ENCODE results near the gene ZNF385D. TPM values are rescaled to one million over a fixed set of nuclear protein-coding genes. Genes with fewer than 3 reads are reported as not detected.

ZNF385D gene
- total RNA-seq, 1 experiment from 2014 or later: not detected

DNA sequence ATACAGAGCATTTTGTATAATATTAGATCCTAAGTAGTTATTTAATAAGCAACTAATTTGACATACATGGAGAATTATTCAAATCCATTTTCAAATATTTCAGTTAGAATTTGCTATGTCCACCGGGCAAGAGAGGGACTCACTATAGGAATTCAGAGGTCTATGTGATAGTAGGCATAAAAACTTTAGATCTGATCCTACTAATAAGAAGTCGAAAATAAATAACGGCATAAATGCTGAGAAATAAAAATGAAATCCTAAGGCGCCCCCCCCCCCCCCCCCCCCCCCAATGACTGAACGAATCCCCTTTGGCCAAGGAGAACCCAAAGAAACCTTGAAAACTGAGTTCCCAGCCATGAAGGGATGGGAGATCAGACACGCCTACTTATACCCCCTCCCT lies 80.6 kb downstream of the ZNF385D start:
- no peak for DNase-seq (ENCODE audit: low read depth)

DNA sequence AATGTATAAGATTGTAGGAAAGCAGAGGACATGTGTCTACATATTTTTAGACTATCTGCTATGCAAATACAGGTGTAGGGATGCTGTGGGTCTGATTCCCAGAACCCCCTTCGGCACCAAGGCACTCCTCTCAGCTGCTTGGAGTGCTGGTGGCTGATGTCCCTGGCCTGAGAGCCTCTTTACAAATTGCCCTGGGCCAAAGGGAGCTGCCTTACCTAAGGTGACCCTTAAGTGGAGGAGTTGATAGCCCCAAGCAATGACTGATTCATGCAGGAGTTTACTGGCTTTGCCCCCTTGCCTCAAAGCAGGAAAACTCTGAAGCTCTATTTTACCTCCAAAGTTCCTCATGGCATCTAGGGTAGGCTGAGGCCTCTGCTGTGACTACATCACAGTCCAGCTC lies 83.0 kb downstream of the ZNF385D start:
- DNase-seq (ENCODE audit: low read depth): no peak

DNA sequence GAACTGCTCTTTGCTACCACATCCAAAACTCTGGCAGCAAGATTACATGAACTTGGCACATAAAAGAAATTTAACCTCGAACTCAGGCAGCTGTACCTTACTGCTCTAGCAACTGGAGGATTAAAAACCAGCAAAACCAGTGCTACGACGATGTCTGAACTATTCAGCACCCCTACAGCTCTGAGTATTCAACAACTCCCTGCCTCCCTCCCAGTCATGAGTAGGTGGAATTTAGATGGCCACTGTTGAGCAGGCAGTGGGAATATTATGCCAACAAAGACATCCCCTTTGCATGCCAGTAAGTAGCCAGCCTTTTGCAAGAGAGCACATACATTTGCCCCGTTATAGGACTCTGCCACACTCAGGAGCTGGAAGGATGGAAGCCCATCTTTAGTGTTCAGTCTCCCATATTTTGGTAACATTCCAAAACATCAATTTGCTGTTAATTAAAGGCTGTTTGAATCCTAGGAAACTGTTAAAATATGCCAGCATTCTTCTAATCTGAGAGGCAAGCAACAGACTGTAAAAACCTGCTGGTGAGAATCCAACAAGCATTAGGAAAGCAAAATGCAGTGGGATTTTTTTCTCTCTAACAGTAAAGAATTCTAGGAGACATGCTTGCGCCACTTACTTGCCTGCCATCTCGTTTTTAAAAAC lies 85.4 kb downstream of the ZNF385D start:
- no peak for DNase-seq (ENCODE audit: low read depth)

DNA sequence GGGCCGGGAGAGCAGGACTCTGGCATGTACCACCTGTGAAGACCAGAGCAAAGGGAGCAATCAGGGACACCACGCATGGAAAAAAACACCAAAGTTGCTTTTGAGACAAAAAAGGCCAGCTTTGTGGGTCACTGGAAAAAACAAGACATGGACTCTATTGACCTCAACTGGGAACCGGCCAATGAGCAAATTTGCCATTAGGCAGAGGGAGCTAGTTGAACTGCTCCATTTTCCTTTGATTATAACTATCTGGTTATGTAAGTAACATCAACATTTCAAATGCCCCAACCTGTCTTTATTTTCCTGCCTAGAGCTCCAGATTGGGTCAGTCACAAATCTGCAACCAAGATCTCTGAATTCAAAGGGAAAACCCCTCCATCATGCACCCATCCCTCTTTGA lies 86.0 kb downstream of the ZNF385D start:
- no peak for DNase-seq (ENCODE audit: low read depth)

DNA sequence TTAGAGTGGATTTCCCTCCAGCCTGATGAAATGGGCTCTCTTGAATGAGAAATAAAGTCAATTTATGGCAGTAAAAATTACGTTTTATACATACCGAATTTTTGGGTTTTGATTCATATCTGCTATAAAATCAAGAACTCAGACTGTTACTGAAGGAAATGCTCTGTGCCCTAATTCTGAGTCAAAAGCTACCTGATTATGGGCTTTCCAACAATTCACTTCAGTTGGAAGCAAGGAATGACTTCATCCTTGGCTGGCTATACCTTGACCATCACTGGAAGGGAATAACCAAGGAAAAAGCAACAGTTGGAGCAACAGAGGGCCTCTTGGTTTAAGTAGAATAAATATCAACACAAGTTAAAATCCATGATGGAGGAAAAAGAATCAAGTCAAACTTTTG lies 88.6 kb downstream of the ZNF385D start:
- no peak for DNase-seq (ENCODE audit: low read depth)

DNA sequence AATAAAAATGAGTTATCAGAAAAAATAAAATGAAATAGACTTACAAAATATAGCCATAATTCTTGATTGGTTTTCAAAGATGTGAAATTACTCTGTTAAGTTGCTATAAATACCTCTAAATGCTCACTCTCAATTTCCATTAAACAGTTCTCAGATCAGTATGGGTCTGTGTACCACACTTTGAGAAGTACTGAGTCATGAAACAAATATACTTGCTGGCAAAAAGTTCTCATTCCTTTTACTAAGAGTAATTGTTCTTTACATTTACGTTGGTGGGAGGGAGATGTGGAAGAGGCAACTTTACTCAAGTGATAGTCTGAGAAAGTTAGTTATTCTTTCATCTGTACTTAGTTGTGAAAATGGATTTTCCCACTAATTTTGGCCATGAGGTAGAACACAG lies 96.3 kb downstream of the ZNF385D start:
- no peak for DNase-seq (ENCODE audit: low read depth)

DNA sequence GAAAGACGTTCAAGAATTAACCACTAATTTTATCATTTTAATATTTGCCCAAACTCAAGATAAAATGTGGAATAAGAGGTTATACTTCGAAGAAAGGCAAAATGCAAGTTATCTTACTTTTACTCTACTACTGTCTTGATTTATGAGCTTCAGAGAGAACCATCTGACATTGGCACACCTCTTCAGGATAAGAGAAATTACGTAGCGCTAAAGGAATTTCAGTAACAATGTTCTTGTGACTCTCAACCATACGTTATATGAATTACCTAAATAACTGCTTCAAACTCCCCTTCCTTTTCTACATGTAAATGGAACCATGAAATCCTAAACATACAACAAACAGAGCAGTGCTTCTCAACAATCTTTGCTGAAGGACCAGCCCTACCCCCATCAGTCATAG lies 96.8 kb downstream of the ZNF385D start:
- no peak for DNase-seq (ENCODE audit: low read depth)

DNA sequence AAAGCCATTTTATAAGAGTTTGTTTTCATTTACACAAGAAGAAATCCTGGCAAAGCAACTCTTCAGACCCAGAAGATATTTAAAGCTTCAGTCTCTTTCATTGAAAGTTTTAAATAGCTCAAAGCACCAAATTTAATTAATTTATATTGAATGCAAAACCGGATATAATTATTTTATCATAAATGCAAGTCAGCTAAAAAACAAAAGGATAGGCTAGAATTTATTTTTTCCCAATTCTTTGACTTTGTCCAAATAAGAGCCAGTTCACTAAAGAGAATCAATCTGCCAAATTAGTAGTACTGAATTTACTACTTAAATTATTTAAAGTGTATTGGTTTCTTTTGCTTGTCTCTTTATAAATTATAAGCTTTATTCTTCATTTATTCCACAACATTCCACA lies 101.5 kb downstream of the ZNF385D start:
- DNase-seq (ENCODE audit: low read depth): no peak

DNA sequence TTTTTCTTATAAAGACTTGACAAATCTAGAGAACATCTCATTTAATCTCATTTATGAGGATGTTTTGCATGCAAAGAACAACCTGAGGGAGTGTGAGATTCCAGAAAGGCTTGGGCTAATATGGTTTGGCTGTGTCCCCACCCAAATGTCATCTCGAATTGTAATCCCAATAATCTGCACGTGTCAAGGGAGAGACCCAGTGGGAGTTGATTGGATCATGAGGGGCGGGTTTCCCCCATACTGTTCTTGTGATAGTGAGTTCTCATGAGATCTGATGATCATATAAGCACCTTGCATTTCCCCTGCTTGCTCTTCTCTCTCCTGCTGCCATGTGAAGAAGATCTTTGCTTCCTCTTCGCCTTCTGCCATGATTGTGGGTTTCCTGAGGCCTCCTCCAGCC lies 103.0 kb downstream of the ZNF385D start:
- no peak for DNase-seq (ENCODE audit: low read depth)

DNA sequence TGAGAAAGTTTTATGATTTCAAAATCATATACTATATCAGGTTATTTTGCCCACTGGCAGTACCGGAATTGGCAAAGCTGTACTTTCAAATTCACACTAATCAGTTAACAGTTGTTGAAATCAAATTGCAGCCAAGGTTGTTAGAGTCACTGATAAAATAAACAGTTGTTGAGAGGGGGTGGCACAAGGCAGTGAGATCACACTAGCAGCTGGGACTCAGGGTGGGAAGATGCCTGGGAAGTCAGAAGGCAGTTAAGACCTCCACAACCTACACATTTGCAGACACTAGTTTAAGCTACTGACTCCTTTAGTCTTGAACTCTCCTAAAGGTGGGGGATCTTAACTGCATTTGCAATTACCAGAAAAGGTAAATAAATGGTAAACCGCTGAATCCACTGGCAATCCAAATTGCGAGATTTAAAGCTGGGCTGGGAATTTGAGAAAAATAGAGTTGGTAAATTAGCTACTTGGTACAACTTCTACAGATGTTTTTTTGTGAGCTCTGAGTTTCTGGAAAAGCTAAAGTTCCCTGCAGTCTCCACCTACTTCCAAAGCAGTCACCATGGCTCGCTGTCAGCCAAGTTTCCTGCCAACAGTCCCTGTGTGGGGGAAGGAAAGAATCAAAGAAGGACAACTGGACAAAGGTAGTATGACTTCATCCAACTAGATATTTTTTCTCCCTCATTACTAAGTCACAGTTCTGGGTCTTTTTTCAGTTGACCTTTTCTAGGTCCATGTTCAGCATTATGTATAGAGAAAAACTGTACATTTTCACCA lies 105.7 kb downstream of the ZNF385D start:
- no peak for DNase-seq (ENCODE audit: low read depth)

DNA sequence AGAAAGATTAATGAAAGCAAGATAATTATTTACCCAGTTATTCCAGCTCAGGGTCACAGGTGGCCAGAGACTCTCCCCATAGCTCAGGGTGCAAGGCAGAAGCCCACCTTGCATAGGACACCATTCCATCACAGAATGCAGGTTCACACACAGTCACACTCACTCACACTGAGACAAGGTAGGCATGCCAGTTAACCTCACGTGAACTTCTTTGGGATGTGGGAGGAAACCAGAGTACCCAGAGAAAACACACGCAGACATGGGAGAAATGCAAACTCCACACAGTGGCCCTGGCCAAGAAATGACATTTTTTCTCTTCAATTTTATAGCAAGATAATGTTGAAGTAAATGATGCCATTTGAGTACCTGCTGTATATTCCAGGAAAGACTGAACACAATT lies 106.7 kb downstream of the ZNF385D start:
- DNase-seq (ENCODE audit: low read depth): no peak

DNA sequence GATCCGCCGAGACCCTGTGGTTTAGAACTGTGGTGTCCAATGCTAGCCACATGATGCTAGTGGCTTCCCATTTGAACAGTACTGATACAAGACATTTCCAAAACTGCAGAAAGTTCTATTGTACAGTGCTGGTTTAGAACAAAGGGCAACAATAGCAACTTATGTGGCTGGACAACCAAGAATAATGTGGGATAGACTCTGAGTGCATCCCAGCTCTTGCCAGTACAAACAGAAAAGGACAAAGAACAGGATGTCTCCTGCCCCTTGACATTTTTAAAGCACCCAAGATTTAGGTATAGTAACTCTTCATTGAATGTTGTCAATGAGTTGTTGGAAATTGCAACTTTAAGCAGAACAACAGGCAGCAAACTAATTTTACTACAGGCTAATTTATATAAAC lies 107.3 kb downstream of the ZNF385D start:
- DNase-seq (ENCODE audit: low read depth): no peak

DNA sequence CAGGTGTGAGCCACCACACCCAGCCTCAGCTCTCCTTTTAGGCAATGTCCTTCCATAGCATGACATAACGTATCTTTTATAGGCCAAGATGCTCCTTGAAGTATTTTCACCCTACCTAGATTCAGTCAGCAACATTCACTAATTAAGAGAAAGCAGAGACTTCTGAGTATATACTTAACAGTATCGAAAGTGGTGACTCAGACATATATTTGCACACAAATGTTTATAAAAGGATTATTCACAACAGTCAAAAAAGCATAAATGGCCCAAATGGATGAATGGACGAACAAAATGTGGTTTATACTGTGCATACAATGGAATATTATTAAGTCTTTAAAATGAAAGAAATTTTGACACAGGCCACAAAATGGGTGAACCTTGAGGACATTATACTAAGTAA lies 108.6 kb downstream of the ZNF385D start:
- DNase-seq (ENCODE audit: low read depth): no peak

DNA sequence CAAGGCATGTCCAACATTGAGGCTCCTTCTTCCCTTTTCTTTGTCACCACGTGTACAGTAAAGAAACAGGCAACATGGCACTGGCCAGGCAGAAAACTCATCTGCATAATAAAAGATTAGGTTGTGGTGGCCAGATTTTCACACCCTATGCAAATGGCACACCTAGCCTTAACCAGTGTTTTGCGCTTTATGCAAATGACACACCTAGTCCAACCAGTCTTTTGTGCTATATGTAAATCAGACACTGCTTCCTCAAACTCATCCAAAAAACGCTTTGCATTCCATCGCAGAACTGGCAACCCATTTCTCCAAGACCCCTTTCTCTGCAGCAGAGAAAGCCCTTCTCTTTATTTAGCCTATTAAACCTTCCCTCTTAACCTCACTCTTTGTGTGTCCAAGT lies 109.1 kb downstream of the ZNF385D start:
- DNase-seq (ENCODE audit: low read depth): no peak

DNA sequence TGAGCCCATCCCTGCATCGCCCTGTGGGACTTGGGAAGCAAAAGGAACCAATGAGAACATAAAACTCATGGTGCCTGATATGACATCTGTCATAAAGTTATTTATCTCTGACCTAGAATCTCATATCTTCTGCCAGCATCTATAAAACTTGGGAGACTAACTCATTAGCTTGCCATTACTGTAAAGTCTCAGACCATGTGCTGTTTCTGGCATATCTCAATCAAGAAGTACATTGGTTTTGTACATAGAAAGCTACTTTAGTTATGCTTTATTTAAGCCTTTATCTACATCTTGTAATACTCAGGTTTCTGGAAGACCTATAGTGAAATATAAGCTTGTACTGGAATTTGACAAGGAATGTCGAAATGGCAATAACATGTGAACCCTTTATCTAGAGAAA lies 112.5 kb downstream of the ZNF385D start:
- no peak for DNase-seq (ENCODE audit: low read depth)

DNA sequence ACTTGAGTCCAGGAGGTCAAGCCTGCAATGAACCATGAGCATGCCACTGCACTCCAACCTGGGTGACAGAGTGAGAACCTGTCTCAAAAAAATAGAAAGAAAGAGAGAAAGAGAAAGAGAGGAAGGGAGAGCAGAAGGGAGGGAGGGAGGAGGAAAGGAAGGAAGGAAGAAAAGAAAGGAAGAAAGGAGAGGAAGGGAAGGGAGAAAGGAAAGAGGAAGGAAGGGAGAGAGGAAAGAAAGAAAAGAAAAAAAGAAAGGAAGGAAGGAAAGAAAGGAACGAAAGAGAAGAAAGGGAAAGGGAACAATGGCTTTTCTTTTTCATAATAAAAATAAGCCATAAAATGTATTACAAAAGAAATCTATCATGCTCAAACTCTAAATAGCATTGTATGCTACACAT lies 116.9 kb downstream of the ZNF385D start:
- no peak for DNase-seq (ENCODE audit: low read depth)

DNA sequence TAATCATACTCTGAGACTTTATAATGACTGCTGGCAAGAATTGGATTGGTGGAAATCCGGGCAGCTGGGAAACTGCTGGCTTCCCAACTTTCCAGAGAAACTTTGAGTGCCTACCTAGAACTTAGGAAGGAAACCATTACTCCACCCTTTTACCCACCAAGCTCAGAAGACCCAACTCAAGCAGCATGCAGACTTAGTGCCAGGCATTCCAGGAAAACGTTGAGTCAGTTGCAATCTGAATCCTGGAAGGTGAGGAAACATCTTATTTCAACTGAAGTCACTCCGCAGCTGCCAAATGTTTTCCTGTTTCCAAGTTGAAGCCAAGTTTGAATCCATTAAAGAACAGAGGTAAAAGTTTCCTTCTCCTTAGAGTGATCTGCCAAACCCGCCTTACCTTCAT lies 126.5 kb downstream of the ZNF385D start:
- DNase-seq (ENCODE audit: low read depth): no peak

DNA sequence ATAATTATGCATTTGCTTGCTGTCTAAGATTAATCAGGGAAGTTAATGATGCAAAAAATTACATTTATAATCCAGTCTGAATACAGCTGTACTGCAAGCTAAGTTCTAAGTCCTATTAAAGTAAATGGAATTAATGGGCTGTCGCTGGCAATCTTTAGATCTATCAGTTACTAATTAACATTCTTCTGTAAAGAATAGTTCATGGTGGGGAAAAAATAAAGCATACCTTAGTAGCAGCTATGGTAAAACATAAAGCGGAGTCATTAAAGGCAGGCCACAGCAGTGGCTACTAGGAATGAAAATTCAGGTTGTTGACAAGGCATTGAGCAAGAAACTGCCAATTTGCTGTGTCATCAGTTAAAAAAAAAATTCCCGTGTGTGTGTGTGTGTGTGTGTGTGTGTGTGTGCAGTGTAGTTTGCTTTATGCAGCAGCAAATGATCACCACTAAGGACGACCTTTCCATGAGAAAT lies 129.8 kb downstream of the ZNF385D start:
- no peak for DNase-seq (ENCODE audit: low read depth)

DNA sequence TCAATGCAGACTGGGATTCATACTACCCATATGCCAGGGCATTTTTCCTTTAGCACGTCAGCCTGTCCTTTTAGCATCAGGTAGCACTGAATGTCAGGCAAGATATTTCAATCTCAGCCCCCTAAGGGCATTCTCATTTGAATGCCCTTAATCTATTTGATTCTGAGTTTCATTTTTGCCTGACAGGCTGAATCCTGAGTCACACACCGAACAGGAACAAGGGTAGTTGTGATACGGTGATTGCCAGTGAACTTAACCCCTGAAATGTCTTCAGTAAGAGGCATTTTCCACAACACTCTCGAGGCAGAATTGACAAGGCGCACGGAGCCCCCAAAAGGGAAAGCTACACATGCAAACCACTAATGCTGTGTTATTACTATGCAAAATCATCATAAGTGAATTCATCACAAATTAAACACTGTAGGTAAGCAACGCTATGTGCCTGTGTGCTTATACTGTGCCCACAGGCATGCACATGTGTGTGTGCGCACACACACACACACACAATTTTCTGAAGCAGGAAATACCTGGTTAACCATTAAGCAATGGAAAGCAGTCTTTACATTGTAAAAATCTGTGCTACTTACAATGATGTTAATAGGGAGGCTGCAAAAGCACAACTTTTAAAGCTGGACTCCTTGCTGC lies 130.4 kb downstream of the ZNF385D start:
- DNase-seq (ENCODE audit: low read depth): no peak

DNA sequence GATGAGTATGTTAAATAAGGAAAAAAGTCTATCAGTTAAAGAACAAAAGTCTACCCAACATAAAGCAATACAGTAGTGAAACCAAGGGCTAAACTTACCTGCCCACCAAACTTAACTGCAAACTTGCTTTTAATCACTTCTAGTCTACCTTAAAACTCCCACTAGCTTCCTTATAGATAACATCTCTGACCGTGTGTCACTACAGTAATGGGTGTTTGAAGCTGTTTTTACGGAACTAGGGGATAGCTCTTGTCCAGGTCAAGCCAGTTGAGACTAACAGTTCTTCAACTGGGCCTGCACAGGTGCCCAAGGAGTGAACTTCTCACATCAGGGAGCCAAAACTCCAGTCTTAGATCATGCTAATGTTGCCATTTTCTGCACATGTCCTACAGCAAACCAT lies 132.3 kb downstream of the ZNF385D start:
- no peak for DNase-seq (ENCODE audit: low read depth)

DNA sequence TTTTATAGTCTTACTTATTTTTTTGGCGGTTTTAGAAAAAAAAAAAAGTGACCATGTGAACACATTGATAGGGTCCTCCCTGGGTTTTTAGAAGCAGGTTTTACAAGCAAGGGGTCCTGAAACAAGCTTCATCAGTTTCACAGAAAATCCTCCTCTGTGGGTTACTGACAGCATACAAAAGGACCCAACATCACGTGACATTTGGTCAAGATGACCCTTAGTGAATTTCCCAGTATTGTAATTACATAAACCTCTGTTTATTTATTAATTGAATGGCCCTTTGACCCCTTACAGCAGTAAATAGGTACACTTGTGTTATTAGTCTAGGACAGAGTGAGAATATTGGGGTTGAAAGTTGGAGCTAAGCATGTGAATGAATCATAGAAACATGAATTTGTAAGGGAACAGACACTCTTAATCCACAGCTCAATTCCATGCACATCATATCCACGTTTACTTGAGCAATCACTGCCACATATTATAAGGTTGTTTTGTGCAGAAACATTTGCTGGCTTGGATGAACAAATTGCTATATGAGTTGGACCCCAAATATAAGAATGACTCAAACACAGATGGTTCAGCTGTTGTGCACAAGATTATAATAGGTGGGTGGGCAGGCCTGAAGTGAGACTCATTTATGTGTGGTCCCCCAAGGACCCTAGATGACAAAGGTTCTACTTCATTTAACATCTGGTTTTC lies 137.5 kb downstream of the ZNF385D start:
- DNase-seq (ENCODE audit: low read depth): no peak

DNA sequence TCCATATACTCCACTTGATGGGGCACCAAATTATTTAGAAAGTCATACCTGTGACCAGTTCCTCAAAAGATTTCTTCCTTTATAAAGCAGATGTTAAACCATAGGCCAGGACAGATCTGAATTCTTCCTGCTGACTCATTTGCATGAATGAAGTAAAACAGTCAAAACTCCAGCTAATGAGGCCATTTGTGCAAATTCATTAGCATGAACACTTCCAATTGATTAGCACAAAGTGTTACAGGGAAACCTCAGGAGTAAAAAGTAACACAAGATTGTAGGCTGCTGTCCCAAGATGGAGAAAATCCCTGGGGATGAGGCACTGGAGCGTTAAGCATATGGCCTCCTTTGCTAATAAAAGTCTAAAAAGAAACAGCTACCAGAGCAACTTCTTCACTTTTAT lies 149.8 kb downstream of the ZNF385D start:
- no peak for DNase-seq (ENCODE audit: low read depth)

Data from Daoy (cell line).